IMR-90 (cell line): ENCODE data around the gene TBC1D22A. TPM values are rescaled to one million over a fixed set of nuclear protein-coding genes. Genes with fewer than 3 reads are reported as not detected.

Source experiments
- ATAC-seq: fragments of 200-7000 bp; cut with Tn5 transposase; 2 replicates; pipeline ENCODE4 v1.9.1; 2020; ENCODE audit warnings: low read depth, mild to moderate bottlenecking, moderate library complexity
- BruUV-seq: library from RNA; stranded (reverse); fragments of 400-500 nt; replicated peaks from 2 replicates; lab custom pipeline; 2021; lab: Mats Ljungman, UMichigan
- CTCF ChIA-PET: fragments of 300-600 bp; formaldehyde crosslinking; extraction: SDS; loops from one replicate; lab custom pipeline; 2021; ENCODE audit warnings: antibody characterized with exemption; lab: Yijun Ruan, JAX
- POLR2A ChIA-PET: fragments of 300-600 bp; sonication (Branson Sonifier 250); formaldehyde crosslinking; loops from one replicate; lab custom pipeline; 2022; ENCODE audit warnings: antibody characterized with exemption; ENCODE audit not compliant: unreplicated experiment; lab: Charles Lee
- DNase-seq: peaks from one replicate; pipeline ENCODE4 v3.0.0; 2013
- H2AFZ ChIP-seq: replicated peaks from 2 replicates; pipeline ENCODE3; 2013; ENCODE audit warnings: low read length, mild to moderate bottlenecking; ENCODE audit not compliant: poor library complexity
- H2AK5ac ChIP-seq: 2 replicates; pipeline ENCODE4 v1.6.1; 2013; ENCODE audit warnings: low read depth, low read length, inconsistent platforms
- H2AK9ac ChIP-seq: replicated peaks from 2 replicates; pipeline ENCODE3; 2013; ENCODE audit warnings: mild to moderate bottlenecking, low read depth, low read length, moderate library complexity; ENCODE audit not compliant: poor library complexity
- H2BK120ac ChIP-seq: 2 replicates; pipeline ENCODE4 v1.6.1; 2013; ENCODE audit warnings: low read depth, low read length, inconsistent platforms
- H2BK15ac ChIP-seq: 3 replicates; pipeline ENCODE4 v1.6.1; 2013; ENCODE audit warnings: low read depth, low read length, inconsistent platforms
- H2BK20ac ChIP-seq: 2 replicates; pipeline ENCODE4 v1.6.1; 2013; ENCODE audit warnings: low read depth, mild to moderate bottlenecking, inconsistent platforms, low read length, moderate library complexity
- H2BK5ac ChIP-seq: 2 replicates; pipeline ENCODE4 v1.6.1; 2013; ENCODE audit warnings: mild to moderate bottlenecking, low read depth, low read length, inconsistent platforms; ENCODE audit not compliant: poor library complexity, severe bottlenecking
- H3K14ac ChIP-seq: replicated peaks from 2 replicates; pipeline ENCODE4 v1.6.1; 2013; ENCODE audit warnings: low read depth, low read length, inconsistent platforms
- H3K18ac ChIP-seq: 2 replicates; pipeline ENCODE4 v1.6.1; 2013; ENCODE audit warnings: low read depth, low read length, control low read depth
- H3K23ac ChIP-seq: 2 replicates; pipeline ENCODE4 v1.6.1; 2013; ENCODE audit warnings: low read depth, low read length, inconsistent platforms
- H3K27ac ChIP-seq: 2 replicates; pipeline ENCODE4 v1.5.1; 2013; ENCODE audit warnings: mild to moderate bottlenecking, control low read depth, low read length; ENCODE audit not compliant: insufficient read depth
- H3K27me3 ChIP-seq: 2 replicates; pipeline ENCODE4 v1.6.1; 2013; ENCODE audit warnings: low read length; ENCODE audit not compliant: control insufficient read depth, insufficient read depth
- H3K36me3 ChIP-seq: 2 replicates; pipeline ENCODE4 v1.6.1; 2013; ENCODE audit warnings: low read length, mixed read lengths; ENCODE audit not compliant: control insufficient read depth, insufficient read depth
- H3K4ac ChIP-seq: 2 replicates; pipeline ENCODE4 v1.6.1; 2013; ENCODE audit warnings: low read depth, low read length, inconsistent platforms
- H3K4me1 ChIP-seq: 2 replicates; pipeline ENCODE4 v1.6.1; 2013; ENCODE audit warnings: low read length, mixed read lengths; ENCODE audit not compliant: control insufficient read depth, insufficient read depth
- H3K4me2 ChIP-seq: 2 replicates; pipeline ENCODE4 v1.6.1; 2013; ENCODE audit warnings: low read depth, mild to moderate bottlenecking, control low read depth, low read length, moderate library complexity
- H3K4me3 ChIP-seq: 2 replicates; pipeline ENCODE4 v1.5.1; 2013; ENCODE audit warnings: low read depth, mild to moderate bottlenecking, control low read depth, low read length, moderate library complexity; ENCODE audit not compliant: insufficient read depth
- H3K56ac ChIP-seq: 2 replicates; pipeline ENCODE4 v1.6.1; 2013; ENCODE audit warnings: low read length, inconsistent platforms; ENCODE audit not compliant: insufficient read depth; ENCODE audit errors: extremely low read depth
- H3K79me1 ChIP-seq, 2 experiments: 2 replicates each; pipeline ENCODE4 v1.6.1; 2013; ENCODE audit warnings: low read length in 2 of 2, inconsistent platforms in 1 of 2, low read depth in 1 of 2
- H3K9ac ChIP-seq: 2 replicates; pipeline ENCODE4 v1.6.1; 2013; ENCODE audit warnings: low read depth, low read length, control low read depth
- H3K9me1 ChIP-seq: 2 replicates; pipeline ENCODE4 v1.6.1; 2013; ENCODE audit warnings: low read length, inconsistent platforms; ENCODE audit not compliant: insufficient read depth
- H3K9me3 ChIP-seq: 2 replicates; pipeline ENCODE4 v1.6.1; 2013; ENCODE audit warnings: low read length; ENCODE audit not compliant: control insufficient read depth, insufficient read depth
- H4K20me1 ChIP-seq: 2 replicates; pipeline ENCODE4 v1.6.1; 2013; ENCODE audit warnings: low read length, inconsistent platforms; ENCODE audit not compliant: insufficient read depth
- H4K5ac ChIP-seq: 2 replicates; pipeline ENCODE4 v1.6.1; 2013; ENCODE audit warnings: mild to moderate bottlenecking, low read depth, low read length, control low read depth
- H4K8ac ChIP-seq, 2 experiments: 2 replicates each; pipeline ENCODE4 v1.6.1; 2013; ENCODE audit warnings: low read depth in 2 of 2, low read length in 2 of 2, control low read depth in 1 of 2, inconsistent platforms in 1 of 2
- H4K91ac ChIP-seq: 2 replicates; pipeline ENCODE4 v1.6.1; 2013; ENCODE audit warnings: low read depth, low read length, inconsistent platforms; ENCODE audit not compliant: insufficient read depth
- BHLHE40 ChIP-seq: fragments of 150-350 bp; IDR thresholded peaks from 2 replicates; pipeline ENCODE4 v1.6.1; 2016; ENCODE audit warnings: mild to moderate bottlenecking, low read depth, low read length
- CTCF ChIP-seq: conservative IDR thresholded peaks from 2 replicates; pipeline ENCODE4 v1.5.1; 2012; ENCODE audit warnings: mild to moderate bottlenecking, low read depth, low read length, improper control_type of control experiment
- ELK1 ChIP-seq: fragments of 150-350 bp; IDR thresholded peaks from 2 replicates; pipeline ENCODE4 v1.6.1; 2016; ENCODE audit warnings: low read depth, mild to moderate bottlenecking, low read length, moderate library complexity, borderline replicate concordance
- MAFK ChIP-seq: IDR thresholded peaks from 2 replicates; pipeline ENCODE4 v1.6.1; 2012; ENCODE audit warnings: low read depth, low read length, improper control_type of control experiment
- MXI1 ChIP-seq: IDR thresholded peaks from 2 replicates; pipeline ENCODE4 v1.6.1; 2012; ENCODE audit warnings: low read depth, mild to moderate bottlenecking, low read length, moderate library complexity, borderline replicate concordance
- POLR2A ChIP-seq: IDR thresholded peaks from 2 replicates; pipeline ENCODE4 v1.6.1; 2012; ENCODE audit warnings: mild to moderate bottlenecking, low read depth, low read length
- RAD21 ChIP-seq: IDR thresholded peaks from 2 replicates; pipeline ENCODE4 v1.6.1; 2012; ENCODE audit warnings: low read length, improper control_type of control experiment
- RCOR1 ChIP-seq: IDR thresholded peaks from 2 replicates; pipeline ENCODE4 v1.6.1; 2012; ENCODE audit warnings: mild to moderate bottlenecking, low read length, improper control_type of control experiment; ENCODE audit not compliant: insufficient replicate concordance
- WGBS, 2 experiments: methylation state at CpG; one replicate each; pipeline versions ENCODE4 v1.1.5 to v1.1.7; 2013; ENCODE audit warnings: missing lambda C conversion rate in 2 of 2; ENCODE audit not compliant: insufficient read length in 1 of 2; ENCODE audit errors: extremely low coverage in 2 of 2; 5-methylcytosine and 5-hydroxymethylcytosine counted together
- dilution Hi-C: fragments of 300-500 bp; cut with HindIII; formaldehyde crosslinking; loops from one replicate; pipeline ENCODE4 v1.14.3; 2018; ENCODE audit warnings: low sequenced_read_pairs; ENCODE audit not compliant: unreplicated experiment
- in situ Hi-C: fragments of 300-500 bp; cut with MboI; formaldehyde crosslinking; loops from 3 replicates; pipeline ENCODE4 v1.14.3; 2019; ENCODE audit warnings: low sequenced_read_pairs, inconsistent platforms, mixed read lengths
- intact Hi-C: fragments of 100-400 bp; cut with micrococcal nuclease; formaldehyde crosslinking; loops from 2 replicates; pipeline ENCODE4 v1.10.0; 2022
- polyA plus RNA-seq, 3 experiments: library from polyadenylated mRNA; depleted of rRNA; stranded (reverse); fragments of >200 nt; gene quantifications; 2 replicates each; pipeline ENCODE4 v1.2.3, GENCODE V29; 2012; ENCODE audit warnings: low replicate concordance in 1 of 3
- total RNA-seq: library from RNA; depleted of rRNA; stranded (reverse); fragments of >200 nt; gene quantifications from 2 replicates; pipeline ENCODE4 v1.2.3, GENCODE V29; 2012
- TF ChIP-seq, protein P1 (sequence below): fragments of 150-350 bp; IDR thresholded peaks from 2 replicates; pipeline ENCODE4 v1.6.1; 2017; ENCODE audit warnings: mild to moderate bottlenecking, antibody characterized with exemption, low read length, low read depth

TBC1D22A gene
- total and polyA plus RNA-seq, 2 of the 4 experiments (the other 2 are of a cell fraction), result 9.0 to 16.7 TPM

DNA sequence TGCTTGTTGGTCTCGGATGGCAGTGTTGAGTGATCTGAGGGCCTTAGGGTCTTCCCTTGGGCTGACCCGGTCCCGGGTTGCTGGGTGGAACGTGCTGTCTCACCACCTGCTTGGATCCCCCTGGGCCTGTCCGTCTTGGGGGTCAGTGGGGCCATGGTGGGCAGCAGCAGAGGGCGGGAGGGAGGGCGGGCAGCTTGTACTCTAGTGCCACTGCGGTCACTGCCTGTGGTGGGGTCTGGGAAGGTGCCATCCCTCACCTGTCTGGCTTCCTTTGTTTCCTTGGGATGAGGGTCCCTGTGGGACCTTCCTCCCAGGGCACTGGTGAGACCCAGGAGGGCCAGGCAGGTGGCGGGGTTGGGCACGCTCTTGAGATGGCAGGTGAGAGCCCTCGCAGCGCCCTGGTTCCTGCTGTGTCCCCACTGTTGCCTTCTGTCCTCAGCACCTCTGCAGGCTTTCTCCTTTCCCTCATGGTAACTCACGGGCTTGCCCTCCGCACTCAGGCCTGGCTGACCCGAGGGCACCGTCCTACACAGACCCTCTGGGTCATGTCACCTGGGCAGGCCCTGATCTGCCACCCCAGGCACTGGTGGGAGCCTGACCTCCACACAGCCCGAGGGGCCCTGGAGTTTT is 34.2 kb downstream of the TBC1D22A start:
- WGBS, 2 experiments, result no CpG with 5 or more reads among the region's 17 CpGs
- no peaks in the 10 kb centered on the region for H3K9me3 ChIP-seq
- intact Hi-C loops, result loop anchor here (10.0 kb wide), 1 partner anchor 168 kb away; no protein-coding TSS in a partner anchor

More for the DNA sequence above, 34.2 kb downstream of the TBC1D22A start:
- H4K5ac ChIP-seq, result no peak overlapping the region
- peaks cover 38% of the 10 kb centered on the region for H3K36me3 ChIP-seq
- no peak overlapping the region for H4K8ac ChIP-seq
- no peak overlapping the region for H2BK15ac ChIP-seq
- no peak overlapping the region for H2BK120ac ChIP-seq
- DNase-seq (no peak), ATAC-seq (no peak)
- H2AK9ac ChIP-seq, result no peak overlapping the region
- BruUV-seq, result no TSS peak
- H3K4me3 ChIP-seq, result no peak overlapping the region
- dilution Hi-C loops (no loop called here), in situ Hi-C loops (loop anchor here (5.0 kb wide), 1 partner anchor 1696 kb away; no protein-coding TSS in a partner anchor)
- no peak overlapping the region for H2BK20ac ChIP-seq
- TF ChIP-seq BHLHE40 (no peak), MAFK (no peak), POLR2A (no peak), ELK1 (no peak), MXI1 (no peak), RAD21 (no peak), CTCF (no peak), RCOR1 (no peak)
- TF ChIP-seq, protein P1, sequence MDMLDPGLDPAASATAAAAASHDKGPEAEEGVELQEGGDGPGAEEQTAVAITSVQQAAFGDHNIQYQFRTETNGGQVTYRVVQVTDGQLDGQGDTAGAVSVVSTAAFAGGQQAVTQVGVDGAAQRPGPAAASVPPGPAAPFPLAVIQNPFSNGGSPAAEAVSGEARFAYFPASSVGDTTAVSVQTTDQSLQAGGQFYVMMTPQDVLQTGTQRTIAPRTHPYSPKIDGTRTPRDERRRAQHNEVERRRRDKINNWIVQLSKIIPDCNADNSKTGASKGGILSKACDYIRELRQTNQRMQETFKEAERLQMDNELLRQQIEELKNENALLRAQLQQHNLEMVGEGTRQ, result no peak
- no peak overlapping the region for H3K18ac ChIP-seq
- H2AFZ ChIP-seq, result no peak overlapping the region
- H2BK5ac ChIP-seq, result no peak overlapping the region
- H3K79me1 ChIP-seq, result peaks cover 7 to 45% of the 10 kb centered on the region in 2 experiments; a peak in 3 of 4 replicates
- no peak overlapping the region for H3K14ac ChIP-seq
- no peak overlapping the region for H3K4me2 ChIP-seq
- no peak overlapping the region for H3K56ac ChIP-seq
- no peak overlapping the region for H3K9ac ChIP-seq
- no peak overlapping the region for H3K27ac ChIP-seq
- no peaks in the 10 kb centered on the region for H3K27me3 ChIP-seq
- peaks cover 6% of the 10 kb centered on the region for H3K4me1 ChIP-seq
- peaks cover 5% of the 10 kb centered on the region; the same call in 1 of the 2 replicates for H3K9me1 ChIP-seq
- ChIA-PET POLR2A (no interaction called here), CTCF (no interaction called here)
- no peak overlapping the region for H3K23ac ChIP-seq
- H4K91ac ChIP-seq, result no peak overlapping the region
- H2AK5ac ChIP-seq, result no peak overlapping the region
- H4K20me1 ChIP-seq, result peaks cover 13% of the 10 kb centered on the region
- H3K4ac ChIP-seq, result no peak overlapping the region
